ENCODE results near the gene HDHD2.
A peak's percentile ranks its signal among the peaks of the same experiment; 100 is the strongest.

HDHD2 gene

DNA sequence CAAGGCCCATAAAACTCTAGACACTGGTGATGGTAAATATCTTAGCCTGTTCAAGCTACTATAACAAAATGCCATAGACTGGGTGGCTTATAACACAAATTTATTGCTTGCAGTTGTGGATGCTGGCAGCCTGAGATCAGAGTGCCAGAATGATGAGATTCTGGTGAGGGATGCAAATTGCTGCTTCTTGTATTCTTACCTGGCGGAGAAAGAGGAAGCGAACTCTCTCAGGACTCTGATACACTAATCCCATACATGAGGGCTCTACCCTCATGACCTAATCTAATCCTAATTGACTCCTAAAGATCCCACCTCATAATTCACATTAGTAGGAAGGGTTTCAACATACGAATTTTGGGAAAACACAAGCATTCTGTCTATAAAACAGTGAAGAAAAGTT is 30.5 kb upstream of the HDHD2 start:
- no peak for DNase-seq (ENCODE audit: extremely low spot score)
- ChIA-PET CTCF (no interaction called here), POLR2A (no interaction called here)
- TF ChIP-seq BHLHE40 (IDR thresholded peaks at IDR 0.05; ENCODE audit: borderline replicate concordance) (no peak), SP1 (IDR thresholded peaks at IDR 0.05) (no peak), ZNF384 (IDR thresholded peaks at IDR 0.05) (no peak), TARDBP (IDR thresholded peaks at IDR 0.05) (no peak), FOXM1 (IDR thresholded peaks at IDR 0.05; ENCODE audit: borderline replicate concordance) (no peak), CTBP1 (IDR thresholded peaks at IDR 0.05; ENCODE audit: borderline replicate concordance) (no peak), HDGF (IDR thresholded peaks at IDR 0.05; ENCODE audit: borderline replicate concordance) (no peak), SUZ12 (IDR thresholded peaks at IDR 0.05) (no peak), LEF1 (IDR thresholded peaks at IDR 0.05; ENCODE audit: borderline replicate concordance) (no peak), FOXA1 (IDR thresholded peaks at IDR 0.05) (no peak), L3MBTL2 (conservative IDR thresholded peaks at IDR 0.05) (no peak), ARNT (IDR thresholded peaks at IDR 0.05) (no peak), NFRKB (IDR thresholded peaks at IDR 0.05) (no peak), FOXK2 (IDR thresholded peaks at IDR 0.05) (no peak), ELF4 (IDR thresholded peaks at IDR 0.05) (no peak)
- TF ChIP-seq, protein P1, sequence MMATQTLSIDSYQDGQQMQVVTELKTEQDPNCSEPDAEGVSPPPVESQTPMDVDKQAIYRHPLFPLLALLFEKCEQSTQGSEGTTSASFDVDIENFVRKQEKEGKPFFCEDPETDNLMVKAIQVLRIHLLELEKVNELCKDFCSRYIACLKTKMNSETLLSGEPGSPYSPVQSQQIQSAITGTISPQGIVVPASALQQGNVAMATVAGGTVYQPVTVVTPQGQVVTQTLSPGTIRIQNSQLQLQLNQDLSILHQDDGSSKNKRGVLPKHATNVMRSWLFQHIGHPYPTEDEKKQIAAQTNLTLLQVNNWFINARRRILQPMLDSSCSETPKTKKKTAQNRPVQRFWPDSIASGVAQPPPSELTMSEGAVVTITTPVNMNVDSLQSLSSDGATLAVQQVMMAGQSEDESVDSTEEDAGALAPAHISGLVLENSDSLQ (IDR thresholded peaks at IDR 0.05): no peak

DNA sequence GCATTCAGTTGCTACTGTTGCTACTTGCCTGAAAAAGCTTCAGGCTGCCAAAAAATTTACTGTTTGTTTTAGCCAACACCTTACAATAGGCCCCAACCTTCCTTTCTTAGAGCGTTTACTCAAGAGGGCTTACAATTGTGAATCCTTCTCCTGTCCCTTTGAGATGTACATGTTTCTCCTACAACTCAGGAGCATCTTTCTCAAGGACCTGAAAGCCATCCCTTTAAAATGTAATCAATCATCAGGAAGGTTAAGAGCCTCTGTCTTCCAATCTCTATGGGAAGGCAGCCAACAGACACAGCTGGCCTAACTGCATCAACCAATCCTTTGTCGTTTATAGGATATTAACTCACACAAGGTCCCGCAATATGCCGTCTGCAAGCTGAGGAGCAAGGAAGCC is 29.2 kb upstream of the HDHD2 start:
- CTCF ChIA-PET: no interaction called here
- POLR2A ChIA-PET: no interaction called here
- DNase-seq (ENCODE audit: extremely low spot score): no peak
- TF ChIP-seq ARNT (IDR thresholded peaks at IDR 0.05) (no peak), FOXA1 (IDR thresholded peaks at IDR 0.05) (no peak), CTBP1 (IDR thresholded peaks at IDR 0.05; ENCODE audit: borderline replicate concordance) (no peak), ZNF384 (IDR thresholded peaks at IDR 0.05) (no peak), L3MBTL2 (conservative IDR thresholded peaks at IDR 0.05) (no peak), SUZ12 (IDR thresholded peaks at IDR 0.05) (no peak), BHLHE40 (IDR thresholded peaks at IDR 0.05; ENCODE audit: borderline replicate concordance) (no peak), HDGF (IDR thresholded peaks at IDR 0.05; ENCODE audit: borderline replicate concordance) (no peak), FOXM1 (IDR thresholded peaks at IDR 0.05; ENCODE audit: borderline replicate concordance) (no peak), SP1 (IDR thresholded peaks at IDR 0.05) (no peak), FOXK2 (IDR thresholded peaks at IDR 0.05) (no peak), ELF4 (IDR thresholded peaks at IDR 0.05) (no peak), NFRKB (IDR thresholded peaks at IDR 0.05) (no peak), TARDBP (IDR thresholded peaks at IDR 0.05) (no peak), LEF1 (IDR thresholded peaks at IDR 0.05; ENCODE audit: borderline replicate concordance) (no peak)
- TF ChIP-seq, protein P1 (IDR thresholded peaks at IDR 0.05): no peak

DNA sequence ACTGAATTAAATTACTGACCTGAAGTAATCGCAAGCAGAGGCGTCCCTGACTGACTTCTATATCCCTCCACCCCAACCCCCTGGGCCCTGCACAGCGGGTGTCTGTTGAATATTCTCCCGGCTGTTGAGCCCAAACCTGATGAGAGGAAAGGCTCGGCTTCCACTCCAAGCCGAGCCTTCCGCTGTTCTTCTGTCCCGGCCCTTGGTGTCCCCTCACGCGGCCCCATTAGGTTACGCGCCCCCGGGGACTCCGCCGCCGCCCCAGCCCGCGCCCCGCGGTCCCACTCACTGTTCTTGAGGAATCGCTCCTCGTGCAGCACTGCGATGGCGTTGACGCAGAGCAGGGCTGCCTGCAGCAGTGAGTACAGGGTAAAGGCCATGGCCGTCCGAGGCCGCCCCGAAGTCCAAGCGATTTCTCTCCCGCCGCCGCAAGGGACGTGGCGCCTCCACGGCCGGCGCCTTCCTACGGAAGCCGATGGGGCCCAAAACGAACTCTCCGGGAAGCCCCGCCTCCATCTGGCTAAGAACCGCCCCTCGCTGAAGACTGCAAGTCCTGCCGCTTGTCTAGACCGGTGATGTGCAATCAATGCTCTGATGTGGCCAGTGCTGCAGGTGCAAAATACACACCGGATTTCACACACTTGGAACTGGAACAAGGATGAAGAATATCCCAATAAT is 25.7 kb upstream of the HDHD2 start, which contains the start of gene IER3IP1:
TSS of gene IER3IP1 (minus strand) at position 467 of the 678 bp plus-strand sequence. CDS start at position 380, 87 bp downstream.
- ChIA-PET CTCF (no interaction called here), POLR2A (no interaction called here)

DNA sequence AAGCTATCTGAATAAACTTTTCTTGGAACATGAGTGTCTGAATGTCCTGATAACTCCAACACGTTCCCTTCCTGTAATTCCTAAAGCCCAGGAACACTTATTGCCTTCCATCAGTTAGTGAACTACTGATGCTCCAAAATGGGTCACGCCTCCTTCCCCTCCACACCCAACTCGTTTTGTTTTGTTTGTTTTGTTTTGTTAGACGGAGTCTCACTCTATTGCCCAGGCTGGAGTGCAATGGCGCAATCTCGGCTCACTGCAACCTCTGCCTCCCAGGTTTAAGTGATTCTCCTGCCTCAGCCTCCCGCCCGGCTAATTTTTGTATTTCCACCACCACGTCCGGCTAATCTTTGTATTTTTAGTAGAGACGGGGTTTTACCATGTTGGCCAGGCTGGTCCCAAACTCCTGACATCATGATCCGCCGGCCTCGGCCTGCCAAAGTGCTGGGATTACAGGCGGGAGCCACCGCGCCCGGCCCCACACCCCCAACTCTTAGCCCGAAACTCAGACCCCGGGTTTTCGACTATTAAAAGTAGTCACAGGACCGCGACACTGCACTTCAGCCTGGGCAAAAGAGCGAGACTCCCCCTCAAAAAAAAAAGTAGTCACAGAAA is 25.1 kb upstream of the HDHD2 start:
- CTCF ChIA-PET: no interaction called here
- POLR2A ChIA-PET: interaction anchor here (1.1 kb wide), 1 partner anchor 25 kb away, joined by 3 read pairs; the partner anchor contains the start of gene HDHD2
- TF ChIP-seq FOXK2 (IDR thresholded peaks at IDR 0.05): no peak
- TF ChIP-seq, protein P1 (IDR thresholded peaks at IDR 0.05): no peak
- TF ChIP-seq BHLHE40 (IDR thresholded peaks at IDR 0.05; ENCODE audit: borderline replicate concordance): no peak
- no peak for TF ChIP-seq SUZ12 (IDR thresholded peaks at IDR 0.05)
- TF ChIP-seq FOXA1 (IDR thresholded peaks at IDR 0.05): no peak
- no peak for TF ChIP-seq CTBP1 (IDR thresholded peaks at IDR 0.05; ENCODE audit: borderline replicate concordance)
- TF ChIP-seq HDGF (IDR thresholded peaks at IDR 0.05; ENCODE audit: borderline replicate concordance): no peak
- TF ChIP-seq ZNF384 (IDR thresholded peaks at IDR 0.05): no peak
- TF ChIP-seq L3MBTL2 (conservative IDR thresholded peaks at IDR 0.05): no peak
- no peak for TF ChIP-seq NFRKB (IDR thresholded peaks at IDR 0.05)
- no peak for TF ChIP-seq TARDBP (IDR thresholded peaks at IDR 0.05)
- no peak for TF ChIP-seq ARNT (IDR thresholded peaks at IDR 0.05)
- TF ChIP-seq SP1 (IDR thresholded peaks at IDR 0.05): no peak
- DNase-seq (ENCODE audit: extremely low spot score): no peak

More for the DNA sequence above, 25.7 kb upstream of the HDHD2 start, which contains the start of gene IER3IP1:
- DNase-seq (ENCODE audit: extremely low spot score): peak; percentile 77
- TF ChIP-seq L3MBTL2 (conservative IDR thresholded peaks at IDR 0.05) (peak; percentile 33; the same call in 1 of the 2 replicates), ZNF384 (IDR thresholded peaks at IDR 0.05) (no peak)

DNA sequence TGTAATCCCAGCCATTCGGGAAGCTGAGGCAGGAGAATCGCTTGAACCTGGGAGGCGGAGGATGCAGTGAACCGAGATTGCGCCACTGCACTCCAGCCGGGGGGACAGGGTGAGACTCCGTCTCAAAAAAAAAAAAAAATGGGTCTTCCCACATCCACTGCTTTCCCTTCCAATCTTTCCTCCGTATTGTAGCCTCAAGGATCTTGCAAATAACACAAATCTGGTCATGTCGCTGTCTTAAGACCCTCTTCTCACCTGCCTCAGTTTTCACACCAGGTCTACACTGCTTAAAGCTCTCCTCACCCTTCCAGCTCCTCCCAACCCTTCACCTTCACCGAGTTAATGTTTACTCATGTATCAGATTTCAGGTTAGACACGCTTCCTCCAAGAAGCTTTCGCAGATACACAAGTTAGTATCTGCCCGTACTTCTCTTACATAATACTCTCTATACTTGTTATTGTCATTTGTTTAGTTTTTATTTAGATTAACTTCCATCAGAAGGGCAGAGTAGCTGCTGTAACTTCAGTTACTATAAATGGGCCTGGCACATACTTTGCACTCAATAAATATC is 24.3 kb upstream of the HDHD2 start:
- no peak for TF ChIP-seq L3MBTL2 (conservative IDR thresholded peaks at IDR 0.05)
- no peak for TF ChIP-seq NFRKB (IDR thresholded peaks at IDR 0.05)
- TF ChIP-seq BHLHE40 (IDR thresholded peaks at IDR 0.05; ENCODE audit: borderline replicate concordance): no peak
- TF ChIP-seq SUZ12 (IDR thresholded peaks at IDR 0.05): no peak
- no peak for TF ChIP-seq ELF4 (IDR thresholded peaks at IDR 0.05)
- TF ChIP-seq ARNT (IDR thresholded peaks at IDR 0.05): no peak
- TF ChIP-seq ZNF384 (IDR thresholded peaks at IDR 0.05): no peak
- no peak for TF ChIP-seq HDGF (IDR thresholded peaks at IDR 0.05; ENCODE audit: borderline replicate concordance)
- no peak for TF ChIP-seq FOXK2 (IDR thresholded peaks at IDR 0.05)
- TF ChIP-seq SP1 (IDR thresholded peaks at IDR 0.05): no peak
- TF ChIP-seq FOXA1 (IDR thresholded peaks at IDR 0.05): no peak
- CTCF ChIA-PET: no interaction called here
- POLR2A ChIA-PET: interaction anchor here (1.1 kb wide), 1 partner anchor 24 kb away, joined by 3 read pairs; the partner anchor contains the start of gene HDHD2
- DNase-seq (ENCODE audit: extremely low spot score): no peak

Measured in HEK293T (cell line).